ENCODE data around the gene HS3ST2.

GRCh38 chr16:22844416-22844815, 30.5 kb downstream of the HS3ST2 start:
- TF ChIP-seq POLR2A (IDR thresholded peaks at IDR 0.05) (no peak), CTCF (IDR thresholded peaks at IDR 0.05) (no peak), EP300 (IDR thresholded peaks at IDR 0.05) (no peak)

All from tibial nerve (tissue), 4 donors.